K562 (cell line): ENCODE data around the gene GOPC. TPM values are rescaled to one million over a fixed set of nuclear protein-coding genes. Genes with fewer than 3 reads are reported as not detected.
A peak's percentile ranks its signal among the peaks of the same experiment; 100 is the strongest.

Experiments used
- BRD9 ChIP-seq: fragments of 450-650 bp; IDR thresholded peaks from 2 replicates; pipeline ENCODE4 v1.6.1; 2018; ENCODE audit warnings: low read depth; ENCODE audit not compliant: partially characterized antibody
- CBX5 ChIP-seq: IDR thresholded peaks from 2 replicates; pipeline ENCODE4 v1.6.1; 2014; ENCODE audit warnings: low read depth, borderline replicate concordance
- FOS ChIP-seq: IDR thresholded peaks from 3 replicates; pipeline ENCODE4 v1.6.1; 2011; ENCODE audit not compliant: insufficient read length; ENCODE audit errors: extremely low read depth
- NCOA4 ChIP-seq: fragments of 450-650 bp; IDR thresholded peaks from 2 replicates; pipeline ENCODE4 v1.6.1; 2018; ENCODE audit warnings: mild to moderate bottlenecking; ENCODE audit not compliant: partially characterized antibody
- SMAD3 ChIP-seq: fragments of 450-650 bp; formaldehyde crosslinking; conservative IDR thresholded peaks from 2 replicates; pipeline ENCODE4 v1.4.0; 2020; ENCODE audit warnings: mild to moderate bottlenecking
- SRF ChIP-seq, 2 experiments: fragments of 250-450, 450-650 bp in 1 of 2; sonication (Bioruptor Pico) in 1 of 2; sonication (generic) in 1 of 2; formaldehyde crosslinking; IDR thresholded peaks; 2 replicates each; pipeline versions ENCODE4 v1.5.0 to v1.5.1; 2020 to 2022; ENCODE audit warnings: mild to moderate bottlenecking in 1 of 2, missing genetic modification reagents in 1 of 2
- ZNF12 ChIP-seq: sonication (generic); formaldehyde crosslinking; IDR thresholded peaks from 2 replicates; pipeline ENCODE4 v1.4.0; 2020; ENCODE audit warnings: mild to moderate bottlenecking, missing genetic modification reagents
- ZNF184 ChIP-seq: sonication (generic); formaldehyde crosslinking; IDR thresholded peaks from 2 replicates; pipeline ENCODE4 v1.5.0; 2020; ENCODE audit warnings: missing genetic modification reagents
- ZNF79 ChIP-seq: fragments of 250-450 bp; sonication (Bioruptor Pico); IDR thresholded peaks from 2 replicates; pipeline ENCODE4 v1.4.0; 2020; ENCODE audit warnings: low read depth, mild to moderate bottlenecking, moderate library complexity
- polyA plus RNA-seq, 8 experiments: library from polyadenylated mRNA; depleted of rRNA in 4 of 8; stranded (reverse) in 5 of 8; unstranded in 3 of 8; fragments of >200 nt; fragmentation: Nextera tagmentation in 2 of 8; fragmentation: Illumina TruSeq in 1 of 8; extraction: Ambion mirVana in 2 of 8; extraction: Trizol in 1 of 8; gene quantifications; 2 replicates each; pipeline versions ENCODE4 v1.2.1 to v1.2.3, GENCODE V29; 2011 to 2014; ENCODE audit warnings: inconsistent platforms in 1 of 8, missing spikeins in 1 of 8
- total RNA-seq, 7 experiments: library from RNA; depleted of rRNA in 6 of 7; stranded (reverse); fragments of >200 nt in 6 of 7; fragmentation: Illumina TruSeq in 2 of 7; extraction: Trizol in 2 of 7; gene quantifications; 2 replicates each; pipeline versions ENCODE4 v1.2.1 to v1.2.3, GENCODE V29; 2011 to 2021; ENCODE audit warnings: low replicate concordance in 1 of 7
- TF ChIP-seq, protein P1 (sequence below): fragments of 200-600 bp; sonication (generic); IDR thresholded peaks from one replicate; pipeline ENCODE4 v1.6.1; 2012; ENCODE audit warnings: mild to moderate bottlenecking, low read depth, low read length, inconsistent platforms
- TF ChIP-seq, protein P2 (sequence below): sonication (generic); formaldehyde crosslinking; IDR thresholded peaks from 2 replicates; pipeline ENCODE4 v1.8.1; 2023; ENCODE audit warnings: mild to moderate bottlenecking, missing genetic modification reagents

The GOPC gene
- total and polyA plus RNA-seq, 9 of the 15 experiments (the other 6 are each of a cell fraction or from before 2014, with no cell fraction given), result 10.0 to 32.2 (median 25.6) TPM

DNA sequence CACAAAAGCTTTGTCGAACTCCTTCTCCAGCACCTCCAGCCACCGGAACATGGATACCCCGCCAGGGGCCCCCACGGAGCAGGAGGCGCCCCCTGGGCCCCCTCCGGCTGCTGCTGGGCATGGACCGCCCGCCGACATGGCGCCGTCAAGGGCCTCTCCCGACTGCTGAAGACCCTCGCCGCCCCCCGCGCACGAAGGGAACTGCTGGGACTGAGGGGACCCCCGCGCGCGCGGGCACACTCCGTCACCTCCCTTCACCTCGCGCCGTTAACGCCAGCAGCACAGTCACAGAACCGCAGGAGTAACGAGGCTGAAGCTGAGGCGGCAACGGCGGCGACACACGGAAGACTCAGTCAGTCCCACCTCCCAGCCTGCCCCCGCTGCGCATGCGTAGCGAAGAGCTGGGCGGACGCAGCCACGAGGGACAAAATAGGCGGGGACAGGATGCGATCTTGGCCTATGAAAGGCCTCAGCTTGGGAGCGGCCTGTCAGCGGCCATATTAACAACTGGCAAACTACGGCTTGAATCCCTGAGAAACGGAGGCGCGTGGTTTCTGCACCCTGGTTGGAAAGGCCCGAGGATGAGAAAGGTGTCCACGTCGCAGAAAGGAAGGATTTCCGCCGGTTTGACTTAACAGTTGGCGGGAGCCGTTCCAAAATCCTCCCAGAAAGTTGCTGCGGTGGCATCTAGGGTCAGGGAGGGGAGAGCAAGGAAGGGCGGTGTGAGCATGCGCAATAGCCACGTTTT lies at the start of gene GOPC (continued):
- TF ChIP-seq SRF (CRISPR knock-in tag; IDR thresholded peaks at IDR 0.05) (peak in 1 of 2 experiments; percentile 81; a peak in 2 of 4 replicates), SMAD3 (CRISPR knock-in tag) (0 out of 2 replicates have a peak, but pooled peaks have one; percentile 38), BRD9 (no peak), ZNF184 (CRISPR knock-in tag) (no peak), FOS (no peak), CBX5 (no peak), NCOA4 (no peak), ZNF79 (CRISPR knock-in tag) (no peak), ZNF12 (CRISPR knock-in tag) (0 out of 2 replicates have a peak, but pooled peaks have one; percentile 68)
- TF ChIP-seq, protein P1, sequence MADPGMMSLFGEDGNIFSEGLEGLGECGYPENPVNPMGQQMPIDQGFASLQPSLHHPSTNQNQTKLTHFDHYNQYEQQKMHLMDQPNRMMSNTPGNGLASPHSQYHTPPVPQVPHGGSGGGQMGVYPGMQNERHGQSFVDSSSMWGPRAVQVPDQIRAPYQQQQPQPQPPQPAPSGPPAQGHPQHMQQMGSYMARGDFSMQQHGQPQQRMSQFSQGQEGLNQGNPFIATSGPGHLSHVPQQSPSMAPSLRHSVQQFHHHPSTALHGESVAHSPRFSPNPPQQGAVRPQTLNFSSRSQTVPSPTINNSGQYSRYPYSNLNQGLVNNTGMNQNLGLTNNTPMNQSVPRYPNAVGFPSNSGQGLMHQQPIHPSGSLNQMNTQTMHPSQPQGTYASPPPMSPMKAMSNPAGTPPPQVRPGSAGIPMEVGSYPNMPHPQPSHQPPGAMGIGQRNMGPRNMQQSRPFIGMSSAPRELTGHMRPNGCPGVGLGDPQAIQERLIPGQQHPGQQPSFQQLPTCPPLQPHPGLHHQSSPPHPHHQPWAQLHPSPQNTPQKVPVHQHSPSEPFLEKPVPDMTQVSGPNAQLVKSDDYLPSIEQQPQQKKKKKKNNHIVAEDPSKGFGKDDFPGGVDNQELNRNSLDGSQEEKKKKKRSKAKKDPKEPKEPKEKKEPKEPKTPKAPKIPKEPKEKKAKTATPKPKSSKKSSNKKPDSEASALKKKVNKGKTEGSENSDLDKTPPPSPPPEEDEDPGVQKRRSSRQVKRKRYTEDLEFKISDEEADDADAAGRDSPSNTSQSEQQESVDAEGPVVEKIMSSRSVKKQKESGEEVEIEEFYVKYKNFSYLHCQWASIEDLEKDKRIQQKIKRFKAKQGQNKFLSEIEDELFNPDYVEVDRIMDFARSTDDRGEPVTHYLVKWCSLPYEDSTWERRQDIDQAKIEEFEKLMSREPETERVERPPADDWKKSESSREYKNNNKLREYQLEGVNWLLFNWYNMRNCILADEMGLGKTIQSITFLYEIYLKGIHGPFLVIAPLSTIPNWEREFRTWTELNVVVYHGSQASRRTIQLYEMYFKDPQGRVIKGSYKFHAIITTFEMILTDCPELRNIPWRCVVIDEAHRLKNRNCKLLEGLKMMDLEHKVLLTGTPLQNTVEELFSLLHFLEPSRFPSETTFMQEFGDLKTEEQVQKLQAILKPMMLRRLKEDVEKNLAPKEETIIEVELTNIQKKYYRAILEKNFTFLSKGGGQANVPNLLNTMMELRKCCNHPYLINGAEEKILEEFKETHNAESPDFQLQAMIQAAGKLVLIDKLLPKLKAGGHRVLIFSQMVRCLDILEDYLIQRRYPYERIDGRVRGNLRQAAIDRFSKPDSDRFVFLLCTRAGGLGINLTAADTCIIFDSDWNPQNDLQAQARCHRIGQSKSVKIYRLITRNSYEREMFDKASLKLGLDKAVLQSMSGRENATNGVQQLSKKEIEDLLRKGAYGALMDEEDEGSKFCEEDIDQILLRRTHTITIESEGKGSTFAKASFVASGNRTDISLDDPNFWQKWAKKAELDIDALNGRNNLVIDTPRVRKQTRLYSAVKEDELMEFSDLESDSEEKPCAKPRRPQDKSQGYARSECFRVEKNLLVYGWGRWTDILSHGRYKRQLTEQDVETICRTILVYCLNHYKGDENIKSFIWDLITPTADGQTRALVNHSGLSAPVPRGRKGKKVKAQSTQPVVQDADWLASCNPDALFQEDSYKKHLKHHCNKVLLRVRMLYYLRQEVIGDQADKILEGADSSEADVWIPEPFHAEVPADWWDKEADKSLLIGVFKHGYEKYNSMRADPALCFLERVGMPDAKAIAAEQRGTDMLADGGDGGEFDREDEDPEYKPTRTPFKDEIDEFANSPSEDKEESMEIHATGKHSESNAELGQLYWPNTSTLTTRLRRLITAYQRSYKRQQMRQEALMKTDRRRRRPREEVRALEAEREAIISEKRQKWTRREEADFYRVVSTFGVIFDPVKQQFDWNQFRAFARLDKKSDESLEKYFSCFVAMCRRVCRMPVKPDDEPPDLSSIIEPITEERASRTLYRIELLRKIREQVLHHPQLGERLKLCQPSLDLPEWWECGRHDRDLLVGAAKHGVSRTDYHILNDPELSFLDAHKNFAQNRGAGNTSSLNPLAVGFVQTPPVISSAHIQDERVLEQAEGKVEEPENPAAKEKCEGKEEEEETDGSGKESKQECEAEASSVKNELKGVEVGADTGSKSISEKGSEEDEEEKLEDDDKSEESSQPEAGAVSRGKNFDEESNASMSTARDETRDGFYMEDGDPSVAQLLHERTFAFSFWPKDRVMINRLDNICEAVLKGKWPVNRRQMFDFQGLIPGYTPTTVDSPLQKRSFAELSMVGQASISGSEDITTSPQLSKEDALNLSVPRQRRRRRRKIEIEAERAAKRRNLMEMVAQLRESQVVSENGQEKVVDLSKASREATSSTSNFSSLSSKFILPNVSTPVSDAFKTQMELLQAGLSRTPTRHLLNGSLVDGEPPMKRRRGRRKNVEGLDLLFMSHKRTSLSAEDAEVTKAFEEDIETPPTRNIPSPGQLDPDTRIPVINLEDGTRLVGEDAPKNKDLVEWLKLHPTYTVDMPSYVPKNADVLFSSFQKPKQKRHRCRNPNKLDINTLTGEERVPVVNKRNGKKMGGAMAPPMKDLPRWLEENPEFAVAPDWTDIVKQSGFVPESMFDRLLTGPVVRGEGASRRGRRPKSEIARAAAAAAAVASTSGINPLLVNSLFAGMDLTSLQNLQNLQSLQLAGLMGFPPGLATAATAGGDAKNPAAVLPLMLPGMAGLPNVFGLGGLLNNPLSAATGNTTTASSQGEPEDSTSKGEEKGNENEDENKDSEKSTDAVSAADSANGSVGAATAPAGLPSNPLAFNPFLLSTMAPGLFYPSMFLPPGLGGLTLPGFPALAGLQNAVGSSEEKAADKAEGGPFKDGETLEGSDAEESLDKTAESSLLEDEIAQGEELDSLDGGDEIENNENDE, result no peak
- TF ChIP-seq, protein P2, sequence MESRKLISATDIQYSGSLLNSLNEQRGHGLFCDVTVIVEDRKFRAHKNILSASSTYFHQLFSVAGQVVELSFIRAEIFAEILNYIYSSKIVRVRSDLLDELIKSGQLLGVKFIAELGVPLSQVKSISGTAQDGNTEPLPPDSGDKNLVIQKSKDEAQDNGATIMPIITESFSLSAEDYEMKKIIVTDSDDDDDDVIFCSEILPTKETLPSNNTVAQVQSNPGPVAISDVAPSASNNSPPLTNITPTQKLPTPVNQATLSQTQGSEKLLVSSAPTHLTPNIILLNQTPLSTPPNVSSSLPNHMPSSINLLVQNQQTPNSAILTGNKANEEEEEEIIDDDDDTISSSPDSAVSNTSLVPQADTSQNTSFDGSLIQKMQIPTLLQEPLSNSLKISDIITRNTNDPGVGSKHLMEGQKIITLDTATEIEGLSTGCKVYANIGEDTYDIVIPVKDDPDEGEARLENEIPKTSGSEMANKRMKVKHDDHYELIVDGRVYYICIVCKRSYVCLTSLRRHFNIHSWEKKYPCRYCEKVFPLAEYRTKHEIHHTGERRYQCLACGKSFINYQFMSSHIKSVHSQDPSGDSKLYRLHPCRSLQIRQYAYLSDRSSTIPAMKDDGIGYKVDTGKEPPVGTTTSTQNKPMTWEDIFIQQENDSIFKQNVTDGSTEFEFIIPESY (CRISPR knock-in tag), result 0 out of 2 replicates have a peak, but pooled peaks have one; percentile 4
